Sigmoid colon (tissue), 4 donors: ENCODE data around the gene LINGO3.
A peak's percentile ranks its signal among the peaks of the same experiment; 100 is the strongest.

Experiments used
- EP300 ChIP-seq, 4 donors: sonication (generic); formaldehyde crosslinking; IDR thresholded peaks; one replicate each; pipeline ENCODE4 v1.6.1; 2017; ENCODE audit warnings: antibody characterized with exemption in 4 of 4
- POLR2A ChIP-seq, 2 donors: fragments of 450-650 bp; IDR thresholded peaks; one replicate each; pipeline ENCODE4 v1.6.1; 2016; ENCODE audit warnings: antibody characterized with exemption in 2 of 2, mild to moderate bottlenecking in 2 of 2, moderate library complexity in 2 of 2
- TF ChIP-seq, protein P1 (sequence below), 4 experiments: fragments of 450-650 bp in 3 of 4; fragments of 200-600 bp in 1 of 4; IDR thresholded peaks; one replicate each; pipeline ENCODE4 v1.5.1; 2016 to 2019; ENCODE audit warnings: antibody characterized with exemption in 4 of 4, mild to moderate bottlenecking in 3 of 4, moderate library complexity in 2 of 4

DNA sequence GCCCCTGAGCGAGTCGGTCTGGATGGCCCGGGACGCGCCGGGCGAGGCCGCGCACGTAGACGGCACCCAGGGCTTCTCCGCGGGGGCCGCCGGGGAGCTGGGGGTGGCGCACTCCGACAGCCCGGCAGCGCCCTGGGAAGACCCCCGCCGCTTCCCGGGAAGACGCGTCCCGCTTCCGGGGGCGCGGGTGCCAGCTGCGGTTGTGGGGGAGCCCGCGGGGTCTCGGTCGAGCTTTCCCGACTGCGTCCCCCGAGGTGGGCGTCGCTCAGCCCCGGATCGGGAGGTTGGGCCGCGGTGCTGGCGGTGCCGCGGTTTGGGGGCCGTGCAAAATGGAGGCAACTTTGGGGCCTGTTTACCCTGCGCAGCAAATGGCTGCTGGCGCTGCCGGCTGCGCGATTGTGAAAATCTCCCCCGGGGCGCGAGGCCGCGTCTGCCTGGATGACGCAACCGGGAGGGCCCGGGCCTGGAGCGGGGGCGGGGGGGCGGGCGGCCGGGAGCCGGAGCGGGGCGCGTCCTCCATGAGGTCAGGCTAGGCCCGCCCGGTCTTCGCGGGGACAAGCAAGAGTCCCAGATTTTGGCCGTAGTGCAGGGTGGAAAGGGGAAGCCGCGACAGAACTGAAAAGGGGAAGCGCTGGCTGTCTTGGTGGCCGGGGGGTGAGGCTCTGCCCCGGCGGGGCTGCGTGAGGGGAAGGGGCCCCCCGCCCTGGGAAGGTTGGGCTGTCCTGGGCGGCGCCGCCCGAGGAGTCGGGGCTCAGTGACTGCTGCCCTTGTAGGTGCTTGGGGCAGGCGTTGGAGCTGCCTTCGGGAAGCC is 37.3 kb downstream of the LINGO3 start:
- TF ChIP-seq POLR2A (IDR thresholded peaks at IDR 0.05) (peak; percentile 52 to 79), EP300 (IDR thresholded peaks at IDR 0.05) (peak in 1 of 4 donors; percentile 22)
- TF ChIP-seq, protein P1, sequence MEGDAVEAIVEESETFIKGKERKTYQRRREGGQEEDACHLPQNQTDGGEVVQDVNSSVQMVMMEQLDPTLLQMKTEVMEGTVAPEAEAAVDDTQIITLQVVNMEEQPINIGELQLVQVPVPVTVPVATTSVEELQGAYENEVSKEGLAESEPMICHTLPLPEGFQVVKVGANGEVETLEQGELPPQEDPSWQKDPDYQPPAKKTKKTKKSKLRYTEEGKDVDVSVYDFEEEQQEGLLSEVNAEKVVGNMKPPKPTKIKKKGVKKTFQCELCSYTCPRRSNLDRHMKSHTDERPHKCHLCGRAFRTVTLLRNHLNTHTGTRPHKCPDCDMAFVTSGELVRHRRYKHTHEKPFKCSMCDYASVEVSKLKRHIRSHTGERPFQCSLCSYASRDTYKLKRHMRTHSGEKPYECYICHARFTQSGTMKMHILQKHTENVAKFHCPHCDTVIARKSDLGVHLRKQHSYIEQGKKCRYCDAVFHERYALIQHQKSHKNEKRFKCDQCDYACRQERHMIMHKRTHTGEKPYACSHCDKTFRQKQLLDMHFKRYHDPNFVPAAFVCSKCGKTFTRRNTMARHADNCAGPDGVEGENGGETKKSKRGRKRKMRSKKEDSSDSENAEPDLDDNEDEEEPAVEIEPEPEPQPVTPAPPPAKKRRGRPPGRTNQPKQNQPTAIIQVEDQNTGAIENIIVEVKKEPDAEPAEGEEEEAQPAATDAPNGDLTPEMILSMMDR (IDR thresholded peaks at IDR 0.05), result no peak
